Breast epithelium (tissue), 4 donors: Measurements from ENCODE around the gene GJB6. TPM values are rescaled to one million over a fixed set of nuclear protein-coding genes. Genes with fewer than 3 reads are reported as not detected.

Experiments
- DNase-seq, 2 donors: peaks; one replicate each; pipeline ENCODE4 v3.0.0-alpha.2; 2019; ENCODE audit warnings: low spot score in 2 of 2
- H3K27ac ChIP-seq, 2 donors: fragments of 200-600 bp; sonication (generic) in 1 of 2; one replicate each; pipeline ENCODE4 v1.5.1; 2016 to 2019; ENCODE audit warnings: mild to moderate bottlenecking in 1 of 2
- H3K27me3 ChIP-seq, 2 donors: fragments of 200-600 bp; sonication (generic) in 1 of 2; one replicate each; pipeline versions ENCODE4 v1.5.1 to v1.6.0; 2017 to 2019; ENCODE audit warnings: control low read depth in 1 of 2, mild to moderate bottlenecking in 1 of 2
- H3K36me3 ChIP-seq: fragments of 200-600 bp; one replicate; pipeline ENCODE4 v1.5.1; 2019
- H3K4me1 ChIP-seq, 2 donors: fragments of 200-600 bp; sonication (generic); one replicate each; pipeline ENCODE4 v1.5.1; 2016 to 2019; ENCODE audit warnings: control low read depth in 1 of 2
- H3K4me3 ChIP-seq, 3 donors: fragments of 200-600 bp; sonication (generic); 1 replicate in 2 of 3; 2 replicates in 1 of 3; pipeline ENCODE4 v1.5.1; 2016 to 2019; ENCODE audit warnings: mild to moderate bottlenecking in 3 of 3, moderate library complexity in 2 of 3
- H3K9me3 ChIP-seq, 2 donors: fragments of 200-600 bp; sonication (generic) in 1 of 2; one replicate each; pipeline ENCODE4 v1.5.1; 2016 to 2019; ENCODE audit warnings: control low read depth in 1 of 2
- POLR2A ChIP-seq: fragments of 450-650 bp; IDR thresholded peaks from one replicate; pipeline ENCODE4 v1.6.1; 2016; ENCODE audit warnings: antibody characterized with exemption, mild to moderate bottlenecking, moderate library complexity
- POLR2AphosphoS5 ChIP-seq, 3 donors: sonication (generic); formaldehyde crosslinking; IDR thresholded peaks; one replicate each; pipeline ENCODE4 v1.6.1; 2017; ENCODE audit warnings: antibody characterized with exemption in 3 of 3
- intact Hi-C: fragments of 100-400 bp; cut with DNase I; formaldehyde crosslinking; loops from one replicate; pipeline ENCODE4 v1.15.1; 2023; ENCODE audit warnings: low total_unique reads
- total RNA-seq, 3 donors: library from RNA; depleted of rRNA; stranded (reverse); fragments of >200 nt; gene quantifications; one replicate each; pipeline ENCODE4 v1.1.0, GENCODE V29; 2016
- TF ChIP-seq, protein P1 (sequence below), 3 donors: fragments of 450-650 bp; IDR thresholded peaks; one replicate each; pipeline ENCODE4 v1.5.1; 2016 to 2017; ENCODE audit warnings: antibody characterized with exemption in 3 of 3, mild to moderate bottlenecking in 3 of 3, moderate library complexity in 3 of 3

Gene GJB6
- total RNA-seq, 3 donors from 2014 or later, result not detected

DNA sequence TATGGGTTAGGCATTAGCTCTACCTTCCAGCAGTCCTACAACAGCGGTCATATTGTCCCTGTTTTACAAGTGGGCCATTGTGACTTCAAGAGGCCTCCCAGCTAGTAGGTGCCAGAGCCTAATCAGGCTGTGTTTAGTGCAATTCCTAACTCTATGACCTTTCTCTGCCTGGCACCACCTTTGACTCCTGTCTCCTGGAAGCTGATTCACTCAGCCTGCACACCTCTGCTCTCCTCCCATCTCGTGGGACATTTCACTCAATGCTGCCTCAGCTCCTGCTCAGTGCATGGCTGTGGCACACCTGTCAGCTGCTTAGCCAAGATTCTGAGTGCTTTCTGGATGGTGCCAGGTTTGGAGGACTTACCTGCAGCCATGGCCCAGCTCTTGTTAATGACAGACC, 9.5 kb upstream of the GJB6 start:
- H3K27me3 ChIP-seq, result no peaks in the 10 kb centered on the region
- H3K27ac ChIP-seq, result no peak overlapping the region
- H3K4me1 ChIP-seq, result no peaks in the 10 kb centered on the region
- no peaks in the 10 kb centered on the region for H3K9me3 ChIP-seq
- no peaks in the 10 kb centered on the region for H3K36me3 ChIP-seq
- no peak for TF ChIP-seq POLR2AphosphoS5 (IDR thresholded peaks at IDR 0.05)
- TF ChIP-seq POLR2A, result no peak
- TF ChIP-seq, protein P1, sequence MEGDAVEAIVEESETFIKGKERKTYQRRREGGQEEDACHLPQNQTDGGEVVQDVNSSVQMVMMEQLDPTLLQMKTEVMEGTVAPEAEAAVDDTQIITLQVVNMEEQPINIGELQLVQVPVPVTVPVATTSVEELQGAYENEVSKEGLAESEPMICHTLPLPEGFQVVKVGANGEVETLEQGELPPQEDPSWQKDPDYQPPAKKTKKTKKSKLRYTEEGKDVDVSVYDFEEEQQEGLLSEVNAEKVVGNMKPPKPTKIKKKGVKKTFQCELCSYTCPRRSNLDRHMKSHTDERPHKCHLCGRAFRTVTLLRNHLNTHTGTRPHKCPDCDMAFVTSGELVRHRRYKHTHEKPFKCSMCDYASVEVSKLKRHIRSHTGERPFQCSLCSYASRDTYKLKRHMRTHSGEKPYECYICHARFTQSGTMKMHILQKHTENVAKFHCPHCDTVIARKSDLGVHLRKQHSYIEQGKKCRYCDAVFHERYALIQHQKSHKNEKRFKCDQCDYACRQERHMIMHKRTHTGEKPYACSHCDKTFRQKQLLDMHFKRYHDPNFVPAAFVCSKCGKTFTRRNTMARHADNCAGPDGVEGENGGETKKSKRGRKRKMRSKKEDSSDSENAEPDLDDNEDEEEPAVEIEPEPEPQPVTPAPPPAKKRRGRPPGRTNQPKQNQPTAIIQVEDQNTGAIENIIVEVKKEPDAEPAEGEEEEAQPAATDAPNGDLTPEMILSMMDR (IDR thresholded peaks at IDR 0.05), result no peak
- intact Hi-C loops, result no loop called here
- no peak overlapping the region for H3K4me3 ChIP-seq
- no peak for DNase-seq

DNA sequence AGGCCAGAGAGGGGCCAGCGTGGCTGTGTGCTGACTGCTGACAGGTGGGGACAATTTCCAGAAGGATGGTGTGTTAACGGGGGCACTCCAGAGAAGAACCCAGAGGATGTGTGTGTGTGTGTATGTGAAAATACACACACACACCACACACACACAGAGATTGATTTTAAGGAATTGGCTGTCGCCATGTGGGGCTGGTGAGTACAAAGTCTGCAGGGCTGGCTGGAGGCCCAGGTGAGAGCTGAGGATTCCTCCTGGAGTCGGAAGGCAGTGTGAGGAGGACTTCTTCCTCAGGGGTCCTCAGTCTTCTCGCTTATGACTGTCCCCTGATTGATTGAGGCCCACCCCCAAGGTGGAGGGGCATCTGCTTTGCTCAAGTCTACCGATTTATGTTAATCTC, 7.6 kb upstream of the GJB6 start:
- DNase-seq, result no peak
- TF ChIP-seq POLR2A, result no peak
- TF ChIP-seq, protein P1 (IDR thresholded peaks at IDR 0.05), result no peak
- TF ChIP-seq POLR2AphosphoS5 (IDR thresholded peaks at IDR 0.05), result no peak
- Histone ChIP-seq H3K4me1 (no peaks in the 10 kb centered on the region), H3K36me3 (no peaks in the 10 kb centered on the region), H3K27me3 (no peaks in the 10 kb centered on the region), H3K9me3 (no peaks in the 10 kb centered on the region), H3K4me3 (no peak overlapping the region), H3K27ac (no peak overlapping the region)
- intact Hi-C loops, result no loop called here

- Histone ChIP-seq H3K36me3 (no peaks in the 10 kb centered on the region), H3K27ac (no peak overlapping the region), H3K4me3 (peak overlapping the region in 2 of 3 donors; percentile 35 to 64), H3K4me1 (no peaks in the 10 kb centered on the region), H3K9me3 (no peaks in the 10 kb centered on the region), H3K27me3 (peaks cover 5 to 31% of the 10 kb centered on the region in 2 donors)
- TF ChIP-seq, protein P1 (IDR thresholded peaks at IDR 0.05), result no peak
- TF ChIP-seq POLR2AphosphoS5 (IDR thresholded peaks at IDR 0.05) (no peak), POLR2A (no peak)
- intact Hi-C loops, result no loop called here
- DNase-seq, result no peak
These were observed 598 bp upstream of the GJB6 start for GRCh38 chr13:20232556-20233277.

GRCh38 chr13:20230913-20231838, 943 bp downstream of the GJB6 start:
- H3K9me3 ChIP-seq, result no peaks in the 10 kb centered on the region
- H3K4me1 ChIP-seq, result no peaks in the 10 kb centered on the region
- intact Hi-C loops, result no loop called here
- H3K36me3 ChIP-seq, result no peaks in the 10 kb centered on the region
- peak overlapping the region in 2 of 3 donors; percentile 35 to 64 for H3K4me3 ChIP-seq
- H3K27me3 ChIP-seq, result peaks cover 5 to 31% of the 10 kb centered on the region in 2 donors
- DNase-seq, result no peak
- TF ChIP-seq POLR2A, result no peak
- no peak for TF ChIP-seq POLR2AphosphoS5 (IDR thresholded peaks at IDR 0.05)
- TF ChIP-seq, protein P1 (IDR thresholded peaks at IDR 0.05), result no peak
- H3K27ac ChIP-seq, result no peak overlapping the region

- no peak overlapping the region for H3K4me3 ChIP-seq
- intact Hi-C loops, result no loop called here
- H3K4me1 ChIP-seq, result no peaks in the 10 kb centered on the region
- H3K36me3 ChIP-seq, result no peaks in the 10 kb centered on the region
- TF ChIP-seq POLR2A (no peak), POLR2AphosphoS5 (IDR thresholded peaks at IDR 0.05) (no peak)
- TF ChIP-seq, protein P1 (IDR thresholded peaks at IDR 0.05), result no peak
- no peaks in the 10 kb centered on the region for H3K9me3 ChIP-seq
- H3K27ac ChIP-seq, result no peak overlapping the region
- peaks cover 5 to 33% of the 10 kb centered on the region in 2 donors for H3K27me3 ChIP-seq
- no peak for DNase-seq
These were observed 4.4 kb downstream of the GJB6 start for GRCh38 chr13:20227730-20228129.
